ENCODE data around the gene WDFY2.
"Not testable (repeated sequence)": the region's sequence is repeated elsewhere in the genome, so short reads cannot be mapped to it uniquely, and the experiment has no call there.

WDFY2 gene

GRCh38 chr13:51564252-51564651, 20.0 kb upstream of the WDFY2 start:
- in situ Hi-C loops (cut with MboI; ENCODE audit: low sequenced_read_pairs, unreplicated experiment), result no loop called here
- TF ChIP-seq CTCF (IDR thresholded peaks at IDR 0.05; ENCODE audit: borderline replicate concordance, control extremely low read depth, extremely low read depth, insufficient read depth, missing control alignments), result no peak
- DNase-seq (ENCODE audit: low spot score), result no peak

GRCh38 chr13:51564671-51565070, 19.6 kb upstream of the WDFY2 start:
- in situ Hi-C loops (cut with MboI; ENCODE audit: low sequenced_read_pairs, unreplicated experiment), result no loop called here
- DNase-seq (ENCODE audit: low spot score), result no peak
- TF ChIP-seq CTCF (IDR thresholded peaks at IDR 0.05; ENCODE audit: borderline replicate concordance, control extremely low read depth, extremely low read depth, insufficient read depth, missing control alignments), result no peak

- in situ Hi-C loops (cut with MboI; ENCODE audit: low sequenced_read_pairs, unreplicated experiment), result not testable (repeated sequence)
These were observed 15.3 kb upstream of the WDFY2 start for GRCh38 chr13:51569001-51569400.

GRCh38 chr13:51576754-51577153, 7.5 kb upstream of the WDFY2 start:
- DNase-seq (ENCODE audit: low spot score), result no peak
- no peak for TF ChIP-seq CTCF (IDR thresholded peaks at IDR 0.05; ENCODE audit: borderline replicate concordance, control extremely low read depth, extremely low read depth, insufficient read depth, missing control alignments)
- in situ Hi-C loops (cut with MboI; ENCODE audit: low sequenced_read_pairs, unreplicated experiment), result no loop called here

More at GRCh38 chr13:51569001-51569400, 15.3 kb upstream of the WDFY2 start:
- not testable (repeated sequence) for DNase-seq (ENCODE audit: low spot score)

- in situ Hi-C loops (cut with MboI; ENCODE audit: low sequenced_read_pairs, unreplicated experiment), result no loop called here
- no peak for TF ChIP-seq CTCF (IDR thresholded peaks at IDR 0.05; ENCODE audit: borderline replicate concordance, control extremely low read depth, extremely low read depth, insufficient read depth, missing control alignments)
- DNase-seq (ENCODE audit: low spot score), result no peak
These were observed 6.6 kb upstream of the WDFY2 start for GRCh38 chr13:51577690-51578089.

- TF ChIP-seq CTCF (IDR thresholded peaks at IDR 0.05; ENCODE audit: borderline replicate concordance, control extremely low read depth, extremely low read depth, insufficient read depth, missing control alignments), result no peak
- DNase-seq (ENCODE audit: low spot score), result no peak
- in situ Hi-C loops (cut with MboI; ENCODE audit: low sequenced_read_pairs, unreplicated experiment), result no loop called here
These were observed 4.6 kb upstream of the WDFY2 start for GRCh38 chr13:51579676-51580075.

- in situ Hi-C loops (cut with MboI; ENCODE audit: low sequenced_read_pairs, unreplicated experiment), result no loop called here
- no peak for TF ChIP-seq CTCF (IDR thresholded peaks at IDR 0.05; ENCODE audit: borderline replicate concordance, control extremely low read depth, extremely low read depth, insufficient read depth, missing control alignments)
These were observed 3.0 kb upstream of the WDFY2 start for GRCh38 chr13:51581148-51581820.

More at GRCh38 chr13:51581148-51581820, 3.0 kb upstream of the WDFY2 start:
- DNase-seq (ENCODE audit: low spot score), result no peak

All from GM13976 (cell line).